ENCODE measurements around the gene ARGLU1. TPM values are rescaled to one million over a fixed set of nuclear protein-coding genes. Genes with fewer than 3 reads are reported as not detected.
A peak's percentile ranks its signal among the peaks of the same experiment; 100 is the strongest.

The ARGLU1 gene
- total RNA-seq, 1 donor from 2014 or later: 128 TPM

DNA sequence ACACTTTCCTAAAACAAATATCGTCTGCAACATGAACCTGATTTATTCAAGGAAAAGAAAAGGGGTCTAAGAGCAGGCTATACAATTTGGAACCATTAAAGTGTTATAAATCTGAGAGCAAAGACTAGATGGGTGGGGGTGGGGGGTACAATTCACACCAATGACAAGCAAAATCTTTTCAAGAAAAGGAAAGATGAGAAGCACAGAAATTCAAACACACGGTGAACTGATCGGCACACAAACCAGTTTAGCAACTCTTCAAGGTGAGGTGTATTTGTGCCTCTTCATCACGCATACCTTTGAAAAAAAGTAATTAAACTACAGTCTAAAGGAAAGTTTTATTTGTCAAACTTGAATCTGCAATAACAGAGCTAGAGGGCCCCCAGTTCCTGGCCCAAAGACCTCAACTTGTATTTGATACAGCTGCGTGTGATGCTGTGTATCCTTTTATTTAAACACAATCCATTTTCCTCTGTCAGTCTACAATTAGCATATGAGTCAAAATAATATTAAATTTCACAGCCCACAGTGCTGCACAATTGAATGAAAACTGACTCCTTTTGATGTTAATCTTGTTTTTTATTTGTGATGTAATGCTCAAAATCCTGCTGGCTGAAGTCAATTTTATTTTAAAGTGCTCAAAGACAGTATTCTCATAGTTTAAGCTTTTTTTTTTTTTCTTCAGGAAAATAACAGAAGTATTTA, 46.7 kb downstream of the ARGLU1 start:
- H3K27ac Mint-ChIP-seq: peak overlapping the region; percentile 82

GRCh38 chr13:106520251-106521054, 47.5 kb downstream of the ARGLU1 start:
- DNase-seq (ENCODE audit: extremely low spot score, unreplicated experiment): no peak
- peaks cover 17% of the 10 kb centered on the region for H3K36me3 Mint-ChIP-seq
- H3K4me3 Mint-ChIP-seq: peak overlapping the region; percentile 57
- TF ChIP-seq, protein P1, sequence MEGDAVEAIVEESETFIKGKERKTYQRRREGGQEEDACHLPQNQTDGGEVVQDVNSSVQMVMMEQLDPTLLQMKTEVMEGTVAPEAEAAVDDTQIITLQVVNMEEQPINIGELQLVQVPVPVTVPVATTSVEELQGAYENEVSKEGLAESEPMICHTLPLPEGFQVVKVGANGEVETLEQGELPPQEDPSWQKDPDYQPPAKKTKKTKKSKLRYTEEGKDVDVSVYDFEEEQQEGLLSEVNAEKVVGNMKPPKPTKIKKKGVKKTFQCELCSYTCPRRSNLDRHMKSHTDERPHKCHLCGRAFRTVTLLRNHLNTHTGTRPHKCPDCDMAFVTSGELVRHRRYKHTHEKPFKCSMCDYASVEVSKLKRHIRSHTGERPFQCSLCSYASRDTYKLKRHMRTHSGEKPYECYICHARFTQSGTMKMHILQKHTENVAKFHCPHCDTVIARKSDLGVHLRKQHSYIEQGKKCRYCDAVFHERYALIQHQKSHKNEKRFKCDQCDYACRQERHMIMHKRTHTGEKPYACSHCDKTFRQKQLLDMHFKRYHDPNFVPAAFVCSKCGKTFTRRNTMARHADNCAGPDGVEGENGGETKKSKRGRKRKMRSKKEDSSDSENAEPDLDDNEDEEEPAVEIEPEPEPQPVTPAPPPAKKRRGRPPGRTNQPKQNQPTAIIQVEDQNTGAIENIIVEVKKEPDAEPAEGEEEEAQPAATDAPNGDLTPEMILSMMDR (conservative IDR thresholded peaks at IDR 0.05): peak; percentile 65
- H3K27ac Mint-ChIP-seq: peak overlapping the region; percentile 82
- no peaks in the 10 kb centered on the region for H3K27me3 Mint-ChIP-seq
- no peaks in the 10 kb centered on the region for H3K9me3 Mint-ChIP-seq
- H3K4me1 Mint-ChIP-seq (ENCODE audit: unreplicated experiment): peaks cover 76% of the 10 kb centered on the region

More for the DNA sequence above, 46.7 kb downstream of the ARGLU1 start:
- DNase-seq (ENCODE audit: extremely low spot score, unreplicated experiment): no peak
- peaks cover 79% of the 10 kb centered on the region for H3K4me1 Mint-ChIP-seq (ENCODE audit: unreplicated experiment)
- peak overlapping the region; percentile 57 for H3K4me3 Mint-ChIP-seq
- TF ChIP-seq, protein P1 (conservative IDR thresholded peaks at IDR 0.05): no peak
- H3K9me3 Mint-ChIP-seq: no peaks in the 10 kb centered on the region
- H3K36me3 Mint-ChIP-seq: peaks cover 19% of the 10 kb centered on the region
- H3K27me3 Mint-ChIP-seq: no peaks in the 10 kb centered on the region

DNA sequence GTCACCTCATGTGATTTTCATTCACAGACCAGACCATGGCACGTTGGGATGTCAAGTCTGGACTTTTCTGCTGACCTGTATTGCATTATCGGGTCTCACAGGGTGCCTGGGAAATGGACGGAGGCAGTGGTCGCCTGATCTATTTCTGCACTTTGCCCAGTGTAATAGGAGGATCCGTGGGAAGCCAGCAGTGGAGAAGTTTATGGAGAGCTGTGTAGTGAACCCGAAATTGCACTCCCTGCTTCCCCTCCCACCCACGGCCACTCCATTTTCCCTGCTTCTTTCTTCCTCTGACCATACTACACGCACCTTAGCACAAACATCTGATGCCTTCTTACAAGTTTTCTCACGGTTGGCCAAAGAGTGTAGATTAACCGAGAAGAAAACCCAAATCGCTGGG, 49.4 kb downstream of the ARGLU1 start:
- Mint-ChIP-seq H3K4me1 (ENCODE audit: unreplicated experiment) (peaks cover 79% of the 10 kb centered on the region), H3K27ac (peak overlapping the region; percentile 67), H3K4me3 (peak overlapping the region; percentile 53), H3K9me3 (no peaks in the 10 kb centered on the region), H3K27me3 (no peaks in the 10 kb centered on the region), H3K36me3 (peaks cover 26% of the 10 kb centered on the region)
- TF ChIP-seq, protein P1 (conservative IDR thresholded peaks at IDR 0.05): no peak
- DNase-seq (ENCODE audit: extremely low spot score, unreplicated experiment): no peak

DNA sequence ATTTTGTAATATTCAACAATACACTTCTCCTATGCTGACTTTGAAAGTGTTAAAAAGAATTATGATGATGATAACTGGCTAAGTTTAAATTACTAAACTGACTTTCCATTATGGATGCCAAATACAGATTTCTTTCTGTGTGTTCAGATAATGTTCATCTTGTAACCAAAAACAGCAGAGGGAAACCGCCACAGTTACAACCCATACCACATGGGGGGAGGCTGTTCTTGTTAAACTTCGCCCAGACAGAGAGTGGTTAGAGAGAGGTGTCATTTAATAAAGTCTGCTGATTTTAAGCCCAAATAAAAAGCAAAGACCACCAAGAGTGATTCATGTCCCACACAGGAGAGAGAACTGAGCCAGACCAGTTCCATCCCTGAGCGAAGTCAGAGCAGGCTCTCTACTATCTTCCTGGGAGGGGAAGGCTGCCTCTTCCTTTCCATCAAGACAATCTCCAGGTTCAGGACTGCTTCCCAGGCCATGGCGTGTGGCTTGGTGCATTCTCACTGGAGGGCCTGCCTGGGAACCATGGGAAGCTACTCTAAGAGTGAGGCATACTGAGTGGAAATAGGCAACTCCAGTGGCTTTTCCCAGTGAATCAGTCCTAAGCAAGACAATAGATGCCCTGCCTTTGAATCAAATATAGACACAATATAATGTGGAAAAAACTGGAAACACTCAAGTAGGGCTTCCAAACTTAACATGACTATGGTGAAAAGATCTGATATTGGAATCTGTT, 50.7 kb downstream of the ARGLU1 start:
- Mint-ChIP-seq H3K27ac (peak overlapping the region; percentile 21), H3K27me3 (no peaks in the 10 kb centered on the region), H3K9me3 (no peaks in the 10 kb centered on the region), H3K4me3 (no peak overlapping the region), H3K36me3 (peaks cover 32% of the 10 kb centered on the region), H3K4me1 (ENCODE audit: unreplicated experiment) (peaks cover 74% of the 10 kb centered on the region)
- TF ChIP-seq, protein P1 (conservative IDR thresholded peaks at IDR 0.05): no peak
- DNase-seq (ENCODE audit: extremely low spot score, unreplicated experiment): no peak

DNA sequence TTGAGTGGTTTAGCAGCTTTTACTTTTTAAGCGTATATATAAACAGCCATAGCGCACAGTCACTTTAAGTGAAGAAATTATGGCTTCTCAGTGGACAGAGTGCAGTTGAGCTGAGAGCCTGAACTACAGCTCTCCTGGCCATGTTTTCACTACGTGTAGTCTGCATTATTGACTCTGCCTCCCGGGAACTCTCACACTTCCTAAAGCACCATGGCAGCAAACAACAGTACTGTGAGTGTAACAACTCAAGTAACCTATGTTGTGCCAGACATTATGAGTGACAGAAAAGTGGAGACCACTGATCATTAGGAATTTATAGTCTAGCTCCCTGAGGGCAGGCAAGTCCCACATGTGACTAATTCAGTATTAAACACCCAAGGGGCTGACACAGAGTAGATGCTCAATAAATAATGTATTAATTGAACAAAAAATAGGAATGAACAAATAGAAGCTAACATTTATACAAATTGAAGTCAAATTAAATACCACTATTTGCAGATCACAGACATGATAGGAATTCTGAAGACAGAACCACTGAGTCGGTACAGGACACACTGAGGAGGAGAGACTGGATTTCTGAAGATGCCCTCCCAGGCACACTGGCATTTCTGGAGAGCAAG, 52.2 kb downstream of the ARGLU1 start:
- Mint-ChIP-seq H3K4me1 (ENCODE audit: unreplicated experiment) (peaks cover 59% of the 10 kb centered on the region), H3K27ac (no peak overlapping the region), H3K36me3 (peaks cover 43% of the 10 kb centered on the region), H3K4me3 (no peak overlapping the region), H3K9me3 (no peaks in the 10 kb centered on the region), H3K27me3 (no peaks in the 10 kb centered on the region)
- TF ChIP-seq, protein P1 (conservative IDR thresholded peaks at IDR 0.05): no peak
- DNase-seq (ENCODE audit: extremely low spot score, unreplicated experiment): no peak

All from type B pancreatic cell (in vitro differentiated cells).